Gastrocnemius medialis (tissue), 4 donors: ENCODE measurements around the gene L3MBTL1.

Experiments used
- POLR2A ChIP-seq, 2 donors: fragments of 450-650 bp; IDR thresholded peaks; one replicate each; pipeline ENCODE4 v1.6.1; 2017; ENCODE audit warnings: antibody characterized with exemption in 2 of 2, mild to moderate bottlenecking in 2 of 2, moderate library complexity in 2 of 2
- TF ChIP-seq, protein P1 (sequence below), 5 experiments: fragments of 450-650 bp in 3 of 5; fragments of 200-600 bp in 2 of 5; sonication (generic) in 2 of 5; IDR thresholded peaks in 4 of 5; conservative IDR thresholded peaks in 1 of 5; 1 replicate in 4 of 5; 2 replicates in 1 of 5; pipeline ENCODE4 v1.5.1; 2016 to 2019; ENCODE audit warnings: antibody characterized with exemption in 5 of 5, mild to moderate bottlenecking in 3 of 5, moderate library complexity in 3 of 5

DNA sequence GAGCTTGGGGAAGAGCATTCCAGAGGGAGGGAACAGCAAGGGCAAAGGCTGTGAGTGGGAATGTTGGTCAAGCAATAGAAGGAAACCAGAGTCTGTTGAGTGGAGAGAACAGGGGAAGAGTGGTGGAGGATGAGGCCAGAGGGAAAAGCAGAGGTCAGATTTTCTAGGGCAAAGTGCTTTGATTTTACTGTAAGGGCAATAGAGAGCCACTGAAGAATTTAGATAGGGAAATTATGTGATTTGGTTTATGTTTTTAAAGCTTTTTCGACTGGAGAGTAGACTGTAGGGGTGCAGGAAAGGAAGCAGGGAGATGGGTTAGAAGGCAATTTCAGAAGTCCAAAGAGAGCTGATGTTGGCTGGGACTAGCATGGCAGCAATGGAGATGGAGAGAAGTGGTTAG is 4.4 kb downstream of the L3MBTL1 start:
- TF ChIP-seq, protein P1, sequence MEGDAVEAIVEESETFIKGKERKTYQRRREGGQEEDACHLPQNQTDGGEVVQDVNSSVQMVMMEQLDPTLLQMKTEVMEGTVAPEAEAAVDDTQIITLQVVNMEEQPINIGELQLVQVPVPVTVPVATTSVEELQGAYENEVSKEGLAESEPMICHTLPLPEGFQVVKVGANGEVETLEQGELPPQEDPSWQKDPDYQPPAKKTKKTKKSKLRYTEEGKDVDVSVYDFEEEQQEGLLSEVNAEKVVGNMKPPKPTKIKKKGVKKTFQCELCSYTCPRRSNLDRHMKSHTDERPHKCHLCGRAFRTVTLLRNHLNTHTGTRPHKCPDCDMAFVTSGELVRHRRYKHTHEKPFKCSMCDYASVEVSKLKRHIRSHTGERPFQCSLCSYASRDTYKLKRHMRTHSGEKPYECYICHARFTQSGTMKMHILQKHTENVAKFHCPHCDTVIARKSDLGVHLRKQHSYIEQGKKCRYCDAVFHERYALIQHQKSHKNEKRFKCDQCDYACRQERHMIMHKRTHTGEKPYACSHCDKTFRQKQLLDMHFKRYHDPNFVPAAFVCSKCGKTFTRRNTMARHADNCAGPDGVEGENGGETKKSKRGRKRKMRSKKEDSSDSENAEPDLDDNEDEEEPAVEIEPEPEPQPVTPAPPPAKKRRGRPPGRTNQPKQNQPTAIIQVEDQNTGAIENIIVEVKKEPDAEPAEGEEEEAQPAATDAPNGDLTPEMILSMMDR (IDR thresholded peaks at IDR 0.05 in 4 of 5, conservative IDR thresholded peaks at IDR 0.05 in 1 of 5), result no peak
- no peak for TF ChIP-seq POLR2A (IDR thresholded peaks at IDR 0.05)
